ENCODE data around the gene RBP2. TPM values are rescaled to one million over a fixed set of nuclear protein-coding genes. Genes with fewer than 3 reads are reported as not detected.
A peak's percentile ranks its signal among the peaks of the same experiment; 100 is the strongest.

RBP2 gene
- total and polyA plus RNA-seq, 4 donors = 0.33 to 1.3 (median 1.1) TPM; not detected in 1

GRCh38 chr3:139470199-139470598, 6.1 kb downstream of the RBP2 start:
- Histone ChIP-seq H3K9me3 (ENCODE audit: control insufficient read depth in 4 of 4, insufficient read depth in 3 of 4, low read length in 3 of 4) (no peaks in the 10 kb centered on the region), H3K27me3 (ENCODE audit: control insufficient read depth in 3 of 3, insufficient read depth in 3 of 3, low read length in 2 of 3) (no peaks in the 10 kb centered on the region), H3K36me3 (ENCODE audit: control insufficient read depth in 4 of 4, insufficient read depth in 4 of 4, low read length in 4 of 4) (no peaks in the 10 kb centered on the region), H3K9ac (ENCODE audit: insufficient read depth in 1 of 2, low read length in 2 of 2) (no peak overlapping the region), H3K27ac (ENCODE audit: low read depth in 1 of 2, low read length in 1 of 2) (no peak overlapping the region), H3K4me3 (no peak overlapping the region), H3K4me1 (ENCODE audit: control insufficient read depth in 5 of 5, insufficient read depth in 5 of 5, low read length in 5 of 5) (peaks cover 0 to 28% (median 15%) of the 10 kb centered on the region in 5 donors)
- peak in 1 of 3 donors; percentile 27 for DNase-seq
- ATAC-seq (ENCODE audit: insufficient read depth, low FRiP score) = no peak
- WGBS, 2 donors = 88 to 89% methylated on average over 2 of the region's 2 CpGs
- no peak for TF ChIP-seq CTCF (IDR thresholded peaks at IDR 0.05; ENCODE audit: control extremely low read depth, extremely low read depth)

- no peaks in the 10 kb centered on the region for H3K36me3 ChIP-seq (ENCODE audit: control insufficient read depth in 4 of 4, insufficient read depth in 4 of 4, low read length in 4 of 4)
- H3K9ac ChIP-seq (ENCODE audit: insufficient read depth in 1 of 2, low read length in 2 of 2) = no peak overlapping the region
- DNase-seq (peak in 2 of 3 donors; percentile 52 to 79), ATAC-seq (ENCODE audit: insufficient read depth, low FRiP score) (no peak)
- no peaks in the 10 kb centered on the region for H3K9me3 ChIP-seq (ENCODE audit: control insufficient read depth in 4 of 4, insufficient read depth in 3 of 4, low read length in 3 of 4)
- no peak overlapping the region for H3K4me3 ChIP-seq
- peaks cover 0 to 37% (median 22%) of the 10 kb centered on the region in 5 donors for H3K4me1 ChIP-seq (ENCODE audit: control insufficient read depth in 5 of 5, insufficient read depth in 5 of 5, low read length in 5 of 5)
- H3K27me3 ChIP-seq (ENCODE audit: control insufficient read depth in 3 of 3, insufficient read depth in 3 of 3, low read length in 2 of 3) = no peaks in the 10 kb centered on the region
- 68 to 72% methylated on average over 2 of the region's 2 CpGs for WGBS, 2 donors
- TF ChIP-seq CTCF (IDR thresholded peaks at IDR 0.05; ENCODE audit: control extremely low read depth, extremely low read depth) = no peak
- no peak overlapping the region for H3K27ac ChIP-seq (ENCODE audit: low read depth in 1 of 2, low read length in 1 of 2)
These were observed 7.9 kb downstream of the RBP2 start for GRCh38 chr3:139468399-139468798.

GRCh38 chr3:139466360-139466759, 10.0 kb downstream of the RBP2 start:
- no peak for ATAC-seq (ENCODE audit: insufficient read depth, low FRiP score)
- H3K4me3 ChIP-seq = no peak overlapping the region
- no peak for TF ChIP-seq CTCF (IDR thresholded peaks at IDR 0.05; ENCODE audit: control extremely low read depth, extremely low read depth)
- H3K27me3 ChIP-seq (ENCODE audit: control insufficient read depth in 3 of 3, insufficient read depth in 3 of 3, low read length in 2 of 3) = no peaks in the 10 kb centered on the region
- no peak overlapping the region for H3K9ac ChIP-seq (ENCODE audit: insufficient read depth in 1 of 2, low read length in 2 of 2)
- 87 to 88% methylated on average over 5 of the region's 5 CpGs for WGBS, 2 donors
- peaks cover 0 to 37% (median 22%) of the 10 kb centered on the region in 5 donors for H3K4me1 ChIP-seq (ENCODE audit: control insufficient read depth in 5 of 5, insufficient read depth in 5 of 5, low read length in 5 of 5)
- peak; percentile 63 to 82 (median 73) for DNase-seq
- no peaks in the 10 kb centered on the region for H3K36me3 ChIP-seq (ENCODE audit: control insufficient read depth in 4 of 4, insufficient read depth in 4 of 4, low read length in 4 of 4)
- H3K27ac ChIP-seq (ENCODE audit: low read depth in 1 of 2, low read length in 1 of 2) = no peak overlapping the region
- no peaks in the 10 kb centered on the region for H3K9me3 ChIP-seq (ENCODE audit: control insufficient read depth in 4 of 4, insufficient read depth in 3 of 4, low read length in 3 of 4)

GRCh38 chr3:139465636-139466035, 10.7 kb downstream of the RBP2 start:
- Histone ChIP-seq H3K4me1 (ENCODE audit: control insufficient read depth in 5 of 5, insufficient read depth in 5 of 5, low read length in 5 of 5) (peaks cover 0 to 37% (median 22%) of the 10 kb centered on the region in 5 donors), H3K27ac (ENCODE audit: low read depth in 1 of 2, low read length in 1 of 2) (no peak overlapping the region), H3K9ac (ENCODE audit: insufficient read depth in 1 of 2, low read length in 2 of 2) (peak overlapping the region in 1 of 2 donors; percentile 2), H3K36me3 (ENCODE audit: control insufficient read depth in 4 of 4, insufficient read depth in 4 of 4, low read length in 4 of 4) (no peaks in the 10 kb centered on the region), H3K27me3 (ENCODE audit: control insufficient read depth in 3 of 3, insufficient read depth in 3 of 3, low read length in 2 of 3) (no peaks in the 10 kb centered on the region), H3K9me3 (ENCODE audit: control insufficient read depth in 4 of 4, insufficient read depth in 3 of 4, low read length in 3 of 4) (no peaks in the 10 kb centered on the region), H3K4me3 (no peak overlapping the region)
- WGBS, 2 donors = 78 to 88% methylated on average over 7 of the region's 7 CpGs
- TF ChIP-seq CTCF (IDR thresholded peaks at IDR 0.05; ENCODE audit: control extremely low read depth, extremely low read depth) = no peak
- ATAC-seq (ENCODE audit: insufficient read depth, low FRiP score) (no peak), DNase-seq (peak; percentile 85 to 97 (median 94))
